Measurements from ENCODE around the gene DDX56. TPM values are rescaled to one million over a fixed set of nuclear protein-coding genes. Genes with fewer than 3 reads are reported as not detected.

The DDX56 gene
- polyA plus RNA-seq, 1 donor (not counting 4 experiments of a cell fraction or from before 2014, with no cell fraction given): 79.9 TPM

DNA sequence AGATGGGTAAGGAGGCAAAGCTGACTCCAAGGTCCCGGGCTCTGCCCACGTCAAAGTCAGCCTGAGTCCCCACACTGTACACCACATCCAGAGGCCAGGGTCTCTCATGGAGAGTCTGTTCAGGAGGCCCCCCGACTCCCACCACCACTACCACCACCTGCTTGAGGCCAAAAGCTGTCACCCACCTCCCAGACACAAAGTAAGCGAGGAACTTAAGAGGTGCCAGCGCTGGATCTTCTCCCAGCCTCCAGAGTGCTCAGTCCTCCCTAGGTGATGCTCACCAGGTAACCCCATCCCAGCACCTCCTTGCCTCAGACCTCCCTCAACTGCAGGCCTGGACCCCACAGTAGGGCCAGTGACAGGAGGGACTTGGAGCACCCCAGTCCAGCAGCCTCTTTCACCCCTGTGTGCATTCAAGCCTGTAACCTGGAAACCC is 33.1 kb downstream of the DDX56 start:
- Histone ChIP-seq H3K36me3 (ENCODE audit: control insufficient read depth in 2 of 2, extremely low read depth in 1 of 2, insufficient read depth in 2 of 2, low read length in 2 of 2) (no peaks in the 10 kb centered on the region), H3K79me2 (ENCODE audit: control insufficient read depth, insufficient read depth, low read length) (no peaks in the 10 kb centered on the region), H3K9me1 (ENCODE audit: control insufficient read depth, extremely low read depth, insufficient read depth, low read length) (no peaks in the 10 kb centered on the region), H4K20me1 (ENCODE audit: control insufficient read depth, extremely low read depth, insufficient read depth, low read length) (no peaks in the 10 kb centered on the region), H3K4me2 (ENCODE audit: control insufficient read depth, extremely low read depth, insufficient read depth, low read depth, low read length) (no peak overlapping the region), H3K27ac (ENCODE audit: control insufficient read depth, insufficient read depth, low read length) (no peak overlapping the region), H2AFZ (ENCODE audit: control insufficient read depth, low read length) (no peak overlapping the region), H3K9me3 (ENCODE audit: control insufficient read depth, low read depth, low read length) (no peaks in the 10 kb centered on the region), H3K4me3 (ENCODE audit: control insufficient read depth in 2 of 3, extremely low read depth in 1 of 3, insufficient read depth in 2 of 3, low read depth in 1 of 3, low read length in 3 of 3) (no peak overlapping the region), H3K9ac (ENCODE audit: control insufficient read depth, extremely low read depth, insufficient read depth, low read length) (no peak overlapping the region), H3K27me3 (ENCODE audit: control insufficient read depth, extremely low read depth, insufficient read depth, low read length) (no peaks in the 10 kb centered on the region), H3K4me1 (ENCODE audit: control insufficient read depth, extremely low read depth, insufficient read depth, low read length) (peaks cover 23% of the 10 kb centered on the region)
- no peak for FAIRE-seq
- dilution Hi-C loops (cut with MboI; ENCODE audit: extremely low pct_ligation_motif_present, low sequenced_read_pairs): no loop called here
- TF ChIP-seq EZH2 (IDR thresholded peaks at IDR 0.05; ENCODE audit: low read length): no peak
- TF ChIP-seq, protein P1, sequence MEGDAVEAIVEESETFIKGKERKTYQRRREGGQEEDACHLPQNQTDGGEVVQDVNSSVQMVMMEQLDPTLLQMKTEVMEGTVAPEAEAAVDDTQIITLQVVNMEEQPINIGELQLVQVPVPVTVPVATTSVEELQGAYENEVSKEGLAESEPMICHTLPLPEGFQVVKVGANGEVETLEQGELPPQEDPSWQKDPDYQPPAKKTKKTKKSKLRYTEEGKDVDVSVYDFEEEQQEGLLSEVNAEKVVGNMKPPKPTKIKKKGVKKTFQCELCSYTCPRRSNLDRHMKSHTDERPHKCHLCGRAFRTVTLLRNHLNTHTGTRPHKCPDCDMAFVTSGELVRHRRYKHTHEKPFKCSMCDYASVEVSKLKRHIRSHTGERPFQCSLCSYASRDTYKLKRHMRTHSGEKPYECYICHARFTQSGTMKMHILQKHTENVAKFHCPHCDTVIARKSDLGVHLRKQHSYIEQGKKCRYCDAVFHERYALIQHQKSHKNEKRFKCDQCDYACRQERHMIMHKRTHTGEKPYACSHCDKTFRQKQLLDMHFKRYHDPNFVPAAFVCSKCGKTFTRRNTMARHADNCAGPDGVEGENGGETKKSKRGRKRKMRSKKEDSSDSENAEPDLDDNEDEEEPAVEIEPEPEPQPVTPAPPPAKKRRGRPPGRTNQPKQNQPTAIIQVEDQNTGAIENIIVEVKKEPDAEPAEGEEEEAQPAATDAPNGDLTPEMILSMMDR (optimal IDR thresholded peaks at IDR 0.05 in 1 of 3, IDR thresholded peaks at IDR 0.05 in 1 of 3, conservative IDR thresholded peaks at IDR 0.05 in 1 of 3; ENCODE audit: extremely low read depth in 1 of 3, insufficient read depth in 2 of 3, low read length in 3 of 3): no peak
- no peak for DNase-seq (ENCODE audit: low read depth, low spot score)

DNA sequence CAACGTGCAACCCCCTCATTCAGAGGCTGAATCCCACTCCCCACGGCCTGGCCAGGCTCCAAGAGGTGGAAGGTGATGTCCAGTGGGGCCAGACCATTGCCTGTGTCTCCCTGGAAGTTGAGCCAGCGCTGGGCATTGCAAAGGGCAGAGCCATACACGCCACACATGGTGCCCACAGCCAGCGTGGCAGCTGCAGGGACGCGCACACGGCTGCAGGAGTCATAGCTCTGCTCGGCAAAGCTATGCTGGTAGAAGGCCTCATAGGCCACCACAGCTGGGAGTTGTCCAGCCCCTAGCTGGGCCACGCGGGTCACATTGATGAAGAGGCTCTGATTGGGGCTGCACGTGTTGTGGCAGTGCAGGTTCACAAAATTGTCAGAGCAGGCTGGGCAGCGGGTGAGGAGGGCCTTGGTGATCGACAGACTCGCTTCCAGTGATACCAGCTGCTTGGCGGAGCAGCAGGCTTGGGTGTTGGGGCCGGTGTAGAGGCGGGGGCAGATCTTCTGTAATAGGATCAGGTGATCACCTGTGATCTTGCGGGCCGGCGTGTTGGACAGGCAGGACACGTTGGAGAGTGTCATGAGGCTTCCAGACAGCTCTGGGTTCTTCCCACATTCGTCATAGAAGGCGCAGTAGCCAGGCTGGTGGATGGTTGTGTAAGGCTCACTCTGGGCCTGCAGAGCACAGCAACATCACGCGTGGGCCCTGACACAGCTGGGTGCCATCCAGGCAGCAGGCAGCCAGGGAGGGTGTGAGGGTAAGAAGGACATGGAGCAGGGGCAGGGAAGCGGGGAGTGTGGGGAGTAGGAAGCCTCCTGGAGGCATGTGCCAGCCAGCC is 33.8 kb downstream of the DDX56 start:
- no peak for TF ChIP-seq EZH2 (IDR thresholded peaks at IDR 0.05; ENCODE audit: low read length)
- TF ChIP-seq, protein P1 (optimal IDR thresholded peaks at IDR 0.05 in 1 of 3, IDR thresholded peaks at IDR 0.05 in 1 of 3, conservative IDR thresholded peaks at IDR 0.05 in 1 of 3; ENCODE audit: extremely low read depth in 1 of 3, insufficient read depth in 2 of 3, low read length in 3 of 3): no peak
- Histone ChIP-seq H3K27ac (ENCODE audit: control insufficient read depth, insufficient read depth, low read length) (no peak overlapping the region), H4K20me1 (ENCODE audit: control insufficient read depth, extremely low read depth, insufficient read depth, low read length) (no peaks in the 10 kb centered on the region), H3K9ac (ENCODE audit: control insufficient read depth, extremely low read depth, insufficient read depth, low read length) (no peak overlapping the region), H2AFZ (ENCODE audit: control insufficient read depth, low read length) (no peak overlapping the region), H3K9me1 (ENCODE audit: control insufficient read depth, extremely low read depth, insufficient read depth, low read length) (no peaks in the 10 kb centered on the region), H3K9me3 (ENCODE audit: control insufficient read depth, low read depth, low read length) (no peaks in the 10 kb centered on the region), H3K36me3 (ENCODE audit: control insufficient read depth in 2 of 2, extremely low read depth in 1 of 2, insufficient read depth in 2 of 2, low read length in 2 of 2) (no peaks in the 10 kb centered on the region), H3K27me3 (ENCODE audit: control insufficient read depth, extremely low read depth, insufficient read depth, low read length) (no peaks in the 10 kb centered on the region), H3K4me2 (ENCODE audit: control insufficient read depth, extremely low read depth, insufficient read depth, low read depth, low read length) (no peak overlapping the region), H3K79me2 (ENCODE audit: control insufficient read depth, insufficient read depth, low read length) (no peaks in the 10 kb centered on the region), H3K4me1 (ENCODE audit: control insufficient read depth, extremely low read depth, insufficient read depth, low read length) (peaks cover 22% of the 10 kb centered on the region), H3K4me3 (ENCODE audit: control insufficient read depth in 2 of 3, extremely low read depth in 1 of 3, insufficient read depth in 2 of 3, low read depth in 1 of 3, low read length in 3 of 3) (no peak overlapping the region)
- DNase-seq (ENCODE audit: low read depth, low spot score): no peak
- dilution Hi-C loops (cut with MboI; ENCODE audit: extremely low pct_ligation_motif_present, low sequenced_read_pairs): no loop called here
- no peak for FAIRE-seq
